HepG2 (cell line): ENCODE measurements around the gene PRPF18. TPM values are rescaled to one million over a fixed set of nuclear protein-coding genes. Genes with fewer than 3 reads are reported as not detected.

Experiments
- ATAC-seq: fragments of 200-7000 bp; cut with Tn5 transposase; 3 replicates; pipeline ENCODE4 v1.9.1; 2020; ENCODE audit warnings: mild to moderate bottlenecking, moderate library complexity
- BruUV-seq: library from RNA; stranded (reverse); fragments of 400-500 nt; replicated peaks from 2 replicates; lab custom pipeline; 2021; lab: Mats Ljungman, UMichigan
- CTCF ChIA-PET: fragments of 300-600 bp; formaldehyde crosslinking; extraction: SDS; loops from one replicate; lab custom pipeline; 2021; ENCODE audit warnings: low total read pairs, inconsistent platforms, low intra/inter-chr PET ratio; lab: Yijun Ruan, JAX
- POLR2A ChIA-PET: fragments of 350-600 bp; sonication (Branson Sonifier 250); formaldehyde crosslinking; loops from one replicate; lab custom pipeline; 2020; ENCODE audit warnings: antibody characterized with exemption, inconsistent platforms; lab: Yijun Ruan, JAX
- DNase-seq: peaks from one replicate; pipeline ENCODE4 v3.0.0-alpha.2; 2015; ENCODE audit warnings: low spot score
- FAIRE-seq: peaks from 3 replicates; lab custom pipeline; 2011; peaks lifted over from hg19 to GRCh38; lab: Jason Lieb, UNC
- H2AFZ ChIP-seq: one replicate; pipeline ENCODE4 v1.6.1; 2011; ENCODE audit warnings: low read length, inconsistent platforms
- H3K27ac ChIP-seq: fragments of 300-600 bp; 3 replicates; pipeline ENCODE4 v1.8.0; 2011; ENCODE audit warnings: mixed run types, mild to moderate bottlenecking, mixed read lengths, low read length, inconsistent platforms; ENCODE audit not compliant: insufficient read depth; ENCODE audit errors: extremely low read length
- H3K27me3 ChIP-seq, 2 experiments: fragments of 200-600 bp in 1 of 2; 2 replicates in 1 of 2; 3 replicates in 1 of 2; pipeline versions ENCODE4 v1.6.0 to v1.8.0; 2011; ENCODE audit warnings: low read length in 2 of 2, mild to moderate bottlenecking in 2 of 2, moderate library complexity in 2 of 2, inconsistent platforms in 1 of 2; ENCODE audit not compliant: insufficient read depth in 2 of 2, control insufficient read depth in 1 of 2
- H3K36me3 ChIP-seq, 2 experiments: fragments of 200-600 bp in 1 of 2; replicated peaks in 1 of 2; 2 replicates in 1 of 2; 3 replicates in 1 of 2; pipeline versions ENCODE4 v1.5.1 to v1.8.0; 2011; ENCODE audit warnings: low read length in 2 of 2, inconsistent platforms in 1 of 2; ENCODE audit not compliant: insufficient read depth in 2 of 2, control insufficient read depth in 1 of 2
- H3K4me1 ChIP-seq: 2 replicates; pipeline ENCODE4 v1.5.1; 2012; ENCODE audit warnings: low read length, inconsistent platforms; ENCODE audit not compliant: insufficient read depth
- H3K4me2 ChIP-seq: 2 replicates; pipeline ENCODE4 v1.6.0; 2011; ENCODE audit warnings: low read depth, low read length, inconsistent platforms
- H3K4me3 ChIP-seq, 3 experiments: fragments of 200-600 bp in 1 of 3; sonication (generic), shearing (Covaris generic) in 1 of 3; replicated peaks in 1 of 3; 2 replicates each; pipeline ENCODE4 v1.5.1; 2011 to 2016; ENCODE audit warnings: low read length in 3 of 3, inconsistent platforms in 2 of 3, low read depth in 2 of 3, mild to moderate bottlenecking in 2 of 3, control low read depth in 1 of 3, mixed read lengths in 1 of 3; ENCODE audit not compliant: insufficient read depth in 1 of 3
- H3K79me2 ChIP-seq: one replicate; pipeline ENCODE4 v1.6.1; 2011; ENCODE audit warnings: low read length, inconsistent platforms; ENCODE audit not compliant: insufficient read depth
- H3K9ac ChIP-seq: 2 replicates; pipeline ENCODE4 v1.6.0; 2011; ENCODE audit warnings: mild to moderate bottlenecking, low read depth, low read length, inconsistent platforms; ENCODE audit not compliant: insufficient read depth
- H3K9me3 ChIP-seq: 2 replicates; pipeline ENCODE4 v1.5.1; 2012; ENCODE audit warnings: mild to moderate bottlenecking, low read length
- H4K20me1 ChIP-seq: 2 replicates; pipeline ENCODE4 v1.6.0; 2011; ENCODE audit warnings: inconsistent platforms, mild to moderate bottlenecking, low read length, moderate library complexity; ENCODE audit not compliant: insufficient read depth
- RFX1 ChIP-seq: fragments of 450-650 bp; IDR thresholded peaks from 2 replicates; pipeline ENCODE4 v1.6.1; 2017
- RFX3 ChIP-seq: IDR thresholded peaks from 2 replicates; pipeline ENCODE4 v1.6.1; 2016; ENCODE audit warnings: missing biosample characterization, missing genetic modification reagents
- SRSF1 ChIP-seq: fragments of 200-400 bp; formaldehyde crosslinking; optimal IDR thresholded peaks from 2 replicates; pipeline ENCODE3; 2017; ENCODE audit warnings: mild to moderate bottlenecking, low read depth, low read length, moderate library complexity
- ZBTB21 ChIP-seq: sonication (generic); formaldehyde crosslinking; IDR thresholded peaks from 2 replicates; pipeline ENCODE4 v1.4.0; 2020; ENCODE audit warnings: missing genetic modification reagents
- ZBTB7A ChIP-seq: sonication (generic); formaldehyde crosslinking; IDR thresholded peaks from 2 replicates; pipeline ENCODE4 v1.8.0; 2022; ENCODE audit warnings: mild to moderate bottlenecking, missing genetic modification reagents
- ZNF33A ChIP-seq: sonication (generic); formaldehyde crosslinking; IDR thresholded peaks from 2 replicates; pipeline ENCODE4 v1.5.1; 2020; ENCODE audit warnings: missing genetic modification reagents, mild to moderate bottlenecking, moderate library complexity, borderline replicate concordance
- ZNF768 ChIP-seq: sonication (generic); formaldehyde crosslinking; IDR thresholded peaks from 2 replicates; pipeline ENCODE4 v1.4.0; 2020; ENCODE audit warnings: missing genetic modification reagents
- WGBS: methylation state at CpG from one replicate; pipeline ENCODE4 v1.1.6; 2017; ENCODE audit warnings: low lambda C conversion rate; 5-methylcytosine and 5-hydroxymethylcytosine counted together
- in situ Hi-C: cut with HindIII; loops from 2 replicates; pipeline ENCODE4 v1.10.0; 2017; ENCODE audit warnings: low pct_unique_long_range_greater_than_20kb; ENCODE audit not compliant: extremely low pct_ligation_motif_present
- intact Hi-C: fragments of 100-400 bp; cut with micrococcal nuclease; formaldehyde crosslinking; loops from one replicate; pipeline ENCODE4 v1.10.0; 2022; ENCODE audit not compliant: unreplicated experiment
- polyA plus RNA-seq, 8 experiments: library from polyadenylated mRNA; depleted of rRNA in 3 of 8; stranded (reverse) in 7 of 8; unstranded in 1 of 8; fragments of >200 nt; fragmentation: Illumina TruSeq in 4 of 8; extraction: Trizol in 4 of 8; gene quantifications; 2 replicates each; pipeline versions ENCODE4 v1.2.1 to v1.2.3, GENCODE V29; 2011 to 2016; ENCODE audit warnings: low read depth in 4 of 8, missing spikeins in 1 of 8, mixed read lengths in 1 of 8; ENCODE audit not compliant: insufficient read depth in 1 of 8
- total RNA-seq, 5 experiments: library from RNA; depleted of rRNA; stranded (reverse); fragments of >200 nt; fragmentation: Illumina TruSeq; extraction: Trizol; gene quantifications; 2 replicates each; pipeline ENCODE4 v1.2.3, GENCODE V29; 2016; ENCODE audit warnings: low read depth in 1 of 5
- TF ChIP-seq, protein P1 (sequence below): sonication (generic); formaldehyde crosslinking; IDR thresholded peaks from 2 replicates; pipeline ENCODE4 v1.4.0; 2020; ENCODE audit warnings: missing genetic modification reagents; ENCODE audit errors: not compliant biosample characterization
- TF ChIP-seq, protein P2 (sequence below): sonication (generic); formaldehyde crosslinking; IDR thresholded peaks from 2 replicates; pipeline ENCODE4 v1.4.0; 2020; ENCODE audit warnings: missing genetic modification reagents, low read depth, mild to moderate bottlenecking, borderline replicate concordance
- TF ChIP-seq, protein P3 (sequence below): sonication (generic); formaldehyde crosslinking; IDR thresholded peaks from 2 replicates; pipeline ENCODE4 v1.4.0; 2020; ENCODE audit warnings: mild to moderate bottlenecking, low read depth, missing genetic modification reagents
- TF ChIP-seq, protein P4 (sequence below), 2 experiments: sonication (generic) in 1 of 2; formaldehyde crosslinking in 1 of 2; IDR thresholded peaks; 2 replicates each; pipeline versions ENCODE4 v1.5.1 to v1.6.1; 2011 to 2020; ENCODE audit warnings: borderline replicate concordance in 1 of 2, low read depth in 1 of 2, low read length in 1 of 2, mild to moderate bottlenecking in 1 of 2, missing genetic modification reagents in 1 of 2, moderate library complexity in 1 of 2

The PRPF18 gene
- total and polyA plus RNA-seq, 2 of the 13 experiments (the other 11 are each of a cell fraction or from before 2014, with no cell fraction given): 6.1 to 17.2 TPM

DNA sequence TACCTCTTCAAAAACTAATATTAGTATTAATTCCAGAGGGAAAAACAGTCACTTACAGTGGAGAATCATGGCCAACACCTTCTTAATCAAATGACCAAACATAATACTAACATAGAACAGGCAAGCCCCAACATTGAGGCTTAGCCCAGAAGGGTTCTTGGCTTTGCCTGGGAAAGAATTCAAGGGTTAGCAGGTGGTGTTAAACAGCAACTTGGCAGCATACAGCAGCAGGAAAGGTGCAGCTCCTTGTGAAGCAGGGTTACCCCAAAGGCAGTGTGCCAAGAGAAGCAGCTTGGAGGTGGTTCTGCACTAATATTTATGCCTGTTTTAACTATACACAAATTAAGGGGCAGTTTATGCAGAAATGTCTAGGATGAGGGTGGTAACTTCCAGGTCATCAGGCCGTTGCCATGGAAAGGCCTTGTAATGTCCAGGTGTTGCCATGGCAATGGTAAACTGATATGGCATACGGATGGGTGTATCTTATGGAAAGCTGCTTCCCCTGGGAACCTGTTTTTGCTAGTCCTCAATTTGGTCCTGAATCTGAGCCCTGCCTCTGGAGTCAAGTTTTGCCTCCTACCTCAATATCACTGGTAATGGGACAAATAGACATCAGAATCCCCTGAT, 30.8 kb upstream of the PRPF18 start:
- ChIA-PET CTCF (no interaction called here), POLR2A (no interaction called here)
- TF ChIP-seq RFX3 (CRISPR knock-in tag) (peak; percentile 40; the same call in 1 of the 2 replicates), RFX1 (peak; percentile 36; the same call in 1 of the 2 replicates), ZBTB21 (CRISPR knock-in tag) (no peak)
- DNase-seq (no peak), ATAC-seq (no peak), FAIRE-seq (no peak)
- Histone ChIP-seq H4K20me1 (no peaks in the 10 kb centered on the region), H3K79me2 (no peaks in the 10 kb centered on the region), H3K36me3 (no peaks in the 10 kb centered on the region), H3K4me3 (no peak overlapping the region), H3K27me3 (no peaks in the 10 kb centered on the region; a peak in 1 of 5 replicates), H3K4me2 (no peak overlapping the region), H2AFZ (no peak overlapping the region), H3K9ac (no peak overlapping the region), H3K27ac (no peak overlapping the region), H3K4me1 (no peaks in the 10 kb centered on the region), H3K9me3 (no peaks in the 10 kb centered on the region)
- BruUV-seq: no TSS peak
- intact Hi-C loops (no loop called here), in situ Hi-C loops (no loop called here)
- 0% methylated on average over 2 of the region's 2 CpGs for WGBS

DNA sequence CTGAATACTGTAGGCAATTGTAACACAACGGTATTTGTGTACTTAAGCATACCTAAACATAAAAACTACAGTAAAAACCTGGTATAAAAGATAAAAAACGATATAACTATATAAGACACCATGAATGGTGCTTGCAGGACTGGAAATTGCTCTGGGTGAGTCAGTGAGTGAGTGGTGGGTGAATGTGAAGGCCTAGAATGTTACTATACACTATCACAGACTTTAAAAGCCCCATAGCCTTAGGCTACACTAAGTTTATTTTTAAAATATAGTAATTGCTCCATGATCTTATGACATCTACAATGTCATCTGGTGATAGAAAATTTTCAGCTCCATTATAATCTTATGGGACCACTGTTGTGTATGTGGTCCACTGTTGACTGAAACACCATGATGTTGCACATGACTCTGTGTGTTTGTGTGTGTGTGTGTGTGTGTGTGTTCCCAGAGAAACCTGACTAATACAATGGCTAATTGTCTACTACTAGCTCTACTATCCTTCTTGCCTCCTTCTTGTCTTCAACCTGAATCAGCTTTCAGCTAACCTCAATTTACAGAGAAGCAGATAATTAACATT, 27.6 kb upstream of the PRPF18 start:
- Histone ChIP-seq H3K4me1 (no peaks in the 10 kb centered on the region), H3K36me3 (no peaks in the 10 kb centered on the region), H3K4me2 (no peak overlapping the region), H4K20me1 (no peaks in the 10 kb centered on the region), H3K9me3 (no peaks in the 10 kb centered on the region), H3K27ac (no peak overlapping the region), H3K27me3 (no peaks in the 10 kb centered on the region; a peak in 1 of 5 replicates), H3K9ac (no peak overlapping the region), H2AFZ (no peak overlapping the region), H3K4me3 (no peak overlapping the region), H3K79me2 (no peaks in the 10 kb centered on the region)
- no peak for FAIRE-seq
- 0% methylated on average over 2 of the region's 2 CpGs for WGBS
- CTCF ChIA-PET: no interaction called here
- no TSS peak for BruUV-seq
- TF ChIP-seq, protein P1, sequence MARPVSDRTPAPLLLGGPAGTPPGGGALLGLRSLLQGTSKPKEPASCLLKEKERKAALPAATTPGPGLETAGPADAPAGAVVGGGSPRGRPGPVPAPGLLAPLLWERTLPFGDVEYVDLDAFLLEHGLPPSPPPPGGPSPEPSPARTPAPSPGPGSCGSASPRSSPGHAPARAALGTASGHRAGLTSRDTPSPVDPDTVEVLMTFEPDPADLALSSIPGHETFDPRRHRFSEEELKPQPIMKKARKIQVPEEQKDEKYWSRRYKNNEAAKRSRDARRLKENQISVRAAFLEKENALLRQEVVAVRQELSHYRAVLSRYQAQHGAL (CRISPR knock-in tag): no peak
- TF ChIP-seq, protein P2, sequence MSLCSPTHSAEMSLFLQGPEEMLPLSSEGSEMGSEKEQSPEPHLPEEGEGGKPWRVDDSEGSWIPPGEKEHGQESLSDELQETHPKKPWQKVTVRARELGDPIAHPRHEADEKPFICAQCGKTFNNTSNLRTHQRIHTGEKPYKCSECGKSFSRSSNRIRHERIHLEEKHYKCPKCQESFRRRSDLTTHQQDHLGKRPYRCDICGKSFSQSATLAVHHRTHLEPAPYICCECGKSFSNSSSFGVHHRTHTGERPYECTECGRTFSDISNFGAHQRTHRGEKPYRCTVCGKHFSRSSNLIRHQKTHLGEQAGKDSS: no peak
- TF ChIP-seq, protein P3, sequence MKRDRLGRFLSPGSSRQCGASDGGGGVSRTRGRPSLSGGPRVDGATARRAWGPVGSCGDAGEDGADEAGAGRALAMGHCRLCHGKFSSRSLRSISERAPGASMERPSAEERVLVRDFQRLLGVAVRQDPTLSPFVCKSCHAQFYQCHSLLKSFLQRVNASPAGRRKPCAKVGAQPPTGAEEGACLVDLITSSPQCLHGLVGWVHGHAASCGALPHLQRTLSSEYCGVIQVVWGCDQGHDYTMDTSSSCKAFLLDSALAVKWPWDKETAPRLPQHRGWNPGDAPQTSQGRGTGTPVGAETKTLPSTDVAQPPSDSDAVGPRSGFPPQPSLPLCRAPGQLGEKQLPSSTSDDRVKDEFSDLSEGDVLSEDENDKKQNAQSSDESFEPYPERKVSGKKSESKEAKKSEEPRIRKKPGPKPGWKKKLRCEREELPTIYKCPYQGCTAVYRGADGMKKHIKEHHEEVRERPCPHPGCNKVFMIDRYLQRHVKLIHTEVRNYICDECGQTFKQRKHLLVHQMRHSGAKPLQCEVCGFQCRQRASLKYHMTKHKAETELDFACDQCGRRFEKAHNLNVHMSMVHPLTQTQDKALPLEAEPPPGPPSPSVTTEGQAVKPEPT (CRISPR knock-in tag): no peak
- TF ChIP-seq, protein P4, sequence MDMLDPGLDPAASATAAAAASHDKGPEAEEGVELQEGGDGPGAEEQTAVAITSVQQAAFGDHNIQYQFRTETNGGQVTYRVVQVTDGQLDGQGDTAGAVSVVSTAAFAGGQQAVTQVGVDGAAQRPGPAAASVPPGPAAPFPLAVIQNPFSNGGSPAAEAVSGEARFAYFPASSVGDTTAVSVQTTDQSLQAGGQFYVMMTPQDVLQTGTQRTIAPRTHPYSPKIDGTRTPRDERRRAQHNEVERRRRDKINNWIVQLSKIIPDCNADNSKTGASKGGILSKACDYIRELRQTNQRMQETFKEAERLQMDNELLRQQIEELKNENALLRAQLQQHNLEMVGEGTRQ (IDR thresholded peaks at IDR 0.05; ENCODE audit: low read depth, low read length): no peak
- TF ChIP-seq, protein P4 (CRISPR knock-in tag; IDR thresholded peaks at IDR 0.05; ENCODE audit: borderline replicate concordance): no peak
- no peak for TF ChIP-seq ZNF33A (CRISPR knock-in tag)
- no peak for TF ChIP-seq ZBTB7A (CRISPR knock-in tag)
- TF ChIP-seq SRSF1: no peak
- no peak for TF ChIP-seq ZNF768 (CRISPR knock-in tag)
- intact Hi-C loops: no loop called here
- no peak for ATAC-seq
- in situ Hi-C loops: no loop called here
- DNase-seq: no peak
- POLR2A ChIA-PET: no interaction called here
